ENCODE data around the gene EHMT1.
"Not testable (repeated sequence)": the region's sequence is repeated elsewhere in the genome, so short reads cannot be mapped to it uniquely, and the experiment has no call there.

EHMT1 gene

GRCh38 chr9:137804908-137805630, 186.3 kb downstream of the EHMT1 start:
- Histone ChIP-seq H3K27ac (ENCODE audit: low read depth, low read length, poor library complexity, severe bottlenecking) (no peak overlapping the region), H3K36me3 (ENCODE audit: insufficient read depth, low read length) (peaks cover 68% of the 10 kb centered on the region)

GRCh38 chr9:137807721-137808703, 189.2 kb downstream of the EHMT1 start:
- no peaks in the 10 kb centered on the region for H4K20me1 ChIP-seq (ENCODE audit: insufficient read depth, low read length)
- no peak overlapping the region for H3K27ac ChIP-seq (ENCODE audit: low read depth, low read length, poor library complexity, severe bottlenecking)
- no peaks in the 10 kb centered on the region for H3K27me3 ChIP-seq (ENCODE audit: insufficient read depth, low read length)
- no peaks in the 10 kb centered on the region for H3K9me2 ChIP-seq (ENCODE audit: low read depth, low read length)
- H3K4me3 ChIP-seq (ENCODE audit: low read depth, low read length, poor library complexity, severe bottlenecking), result no peak overlapping the region
- H3F3A ChIP-seq (ENCODE audit: insufficient read depth, low read length), result no peaks in the 10 kb centered on the region
- TF ChIP-seq CTCF (IDR thresholded peaks at IDR 0.05; ENCODE audit: low read length), result no peak
- TF ChIP-seq EZH2 (IDR thresholded peaks at IDR 0.05; ENCODE audit: borderline replicate concordance, low read length), result no peak
- H3K4me2 ChIP-seq (ENCODE audit: low read length), result no peak overlapping the region
- H3K36me3 ChIP-seq (ENCODE audit: insufficient read depth, low read length), result peaks cover 65% of the 10 kb centered on the region
- no peaks in the 10 kb centered on the region for H3K4me1 ChIP-seq (ENCODE audit: insufficient read depth, low read length, severe bottlenecking)
- H2AFZ ChIP-seq (ENCODE audit: low read length), result no peak overlapping the region
- no peak overlapping the region for H3K9ac ChIP-seq (ENCODE audit: low read length)
- H3K79me2 ChIP-seq (ENCODE audit: insufficient read depth, low read length), result no peaks in the 10 kb centered on the region
- H3K9me3 ChIP-seq (ENCODE audit: low read length), result no peaks in the 10 kb centered on the region

More at GRCh38 chr9:137804908-137805630, 186.3 kb downstream of the EHMT1 start:
- Histone ChIP-seq H3K79me2 (ENCODE audit: insufficient read depth, low read length) (no peaks in the 10 kb centered on the region), H3K9me2 (ENCODE audit: low read depth, low read length) (no peaks in the 10 kb centered on the region), H3K27me3 (ENCODE audit: insufficient read depth, low read length) (no peaks in the 10 kb centered on the region), H3K9me3 (ENCODE audit: low read length) (no peaks in the 10 kb centered on the region), H3K9ac (ENCODE audit: low read length) (no peak overlapping the region), H3K4me3 (ENCODE audit: low read depth, low read length, poor library complexity, severe bottlenecking) (no peak overlapping the region), H3F3A (ENCODE audit: insufficient read depth, low read length) (no peaks in the 10 kb centered on the region), H3K4me1 (ENCODE audit: insufficient read depth, low read length, severe bottlenecking) (no peaks in the 10 kb centered on the region), H4K20me1 (ENCODE audit: insufficient read depth, low read length) (no peaks in the 10 kb centered on the region), H3K4me2 (ENCODE audit: low read length) (no peak overlapping the region), H2AFZ (ENCODE audit: low read length) (no peak overlapping the region)
- TF ChIP-seq CTCF (IDR thresholded peaks at IDR 0.05; ENCODE audit: low read length) (no peak), EZH2 (IDR thresholded peaks at IDR 0.05; ENCODE audit: borderline replicate concordance, low read length) (no peak)

GRCh38 chr9:137809040-137809576, 190.3 kb downstream of the EHMT1 start:
- TF ChIP-seq CTCF (IDR thresholded peaks at IDR 0.05; ENCODE audit: low read length) (no peak), EZH2 (IDR thresholded peaks at IDR 0.05; ENCODE audit: borderline replicate concordance, low read length) (no peak)
- Histone ChIP-seq H3K4me3 (ENCODE audit: low read depth, low read length, poor library complexity, severe bottlenecking) (no peak overlapping the region), H3F3A (ENCODE audit: insufficient read depth, low read length) (no peaks in the 10 kb centered on the region), H3K27me3 (ENCODE audit: insufficient read depth, low read length) (no peaks in the 10 kb centered on the region), H4K20me1 (ENCODE audit: insufficient read depth, low read length) (no peaks in the 10 kb centered on the region), H3K9ac (ENCODE audit: low read length) (no peak overlapping the region), H3K4me1 (ENCODE audit: insufficient read depth, low read length, severe bottlenecking) (no peaks in the 10 kb centered on the region), H3K36me3 (ENCODE audit: insufficient read depth, low read length) (peaks cover 65% of the 10 kb centered on the region), H2AFZ (ENCODE audit: low read length) (no peak overlapping the region), H3K4me2 (ENCODE audit: low read length) (no peak overlapping the region), H3K79me2 (ENCODE audit: insufficient read depth, low read length) (no peaks in the 10 kb centered on the region), H3K27ac (ENCODE audit: low read depth, low read length, poor library complexity, severe bottlenecking) (no peak overlapping the region), H3K9me3 (ENCODE audit: low read length) (no peaks in the 10 kb centered on the region), H3K9me2 (ENCODE audit: low read depth, low read length) (no peaks in the 10 kb centered on the region)

- H3K79me2 ChIP-seq (ENCODE audit: insufficient read depth, low read length); H4K20me1 ChIP-seq (ENCODE audit: insufficient read depth, low read length); H3K4me1 ChIP-seq (ENCODE audit: insufficient read depth, low read length, severe bottlenecking); H3K9me3 ChIP-seq (ENCODE audit: low read length); H3K27ac ChIP-seq (ENCODE audit: low read depth, low read length, poor library complexity, severe bottlenecking); H3K9me2 ChIP-seq (ENCODE audit: low read depth, low read length); H2AFZ ChIP-seq (ENCODE audit: low read length); H3K4me2 ChIP-seq (ENCODE audit: low read length); H3K4me3 ChIP-seq (ENCODE audit: low read depth, low read length, poor library complexity, severe bottlenecking); H3F3A ChIP-seq (ENCODE audit: insufficient read depth, low read length); H3K9ac ChIP-seq (ENCODE audit: low read length); H3K27me3 ChIP-seq (ENCODE audit: insufficient read depth, low read length): not testable (repeated sequence)
- peaks cover 65% of the 10 kb centered on the region for H3K36me3 ChIP-seq (ENCODE audit: insufficient read depth, low read length)
These were observed 191.1 kb downstream of the EHMT1 start for GRCh38 chr9:137809726-137810450.

Measured in OCI-LY1 (cell line).